A673 (cell line): ENCODE results near the gene SERPINB11. TPM values are rescaled to one million over a fixed set of nuclear protein-coding genes. Genes with fewer than 3 reads are reported as not detected.

Source experiments
- BruUV-seq: library from RNA; stranded (reverse); fragments of 400-500 nt; replicated peaks from 2 replicates; lab custom pipeline; 2021; lab: Mats Ljungman, UMichigan
- CTCF ChIA-PET: fragments of 300-600 bp; sonication (Branson Sonifier 250); formaldehyde crosslinking; loops from one replicate; lab custom pipeline; 2022; ENCODE audit warnings: antibody characterized with exemption; lab: Charles Lee
- POLR2A ChIA-PET: fragments of 300-600 bp; sonication (Branson Sonifier 250); formaldehyde crosslinking; loops from one replicate; lab custom pipeline; 2022; ENCODE audit warnings: antibody characterized with exemption; ENCODE audit not compliant: low non-redundant PET; lab: Charles Lee
- DNase-seq: peaks from one replicate; pipeline ENCODE4 v3.0.0-alpha.2; 2015; ENCODE audit warnings: low spot score
- H3K27ac ChIP-seq: fragments of 200-600 bp; sonication (generic); 2 replicates; pipeline ENCODE4 v1.5.1; 2016; ENCODE audit warnings: mixed run types, low read depth, mild to moderate bottlenecking, mixed read lengths, antibody characterized with exemption, low read length; ENCODE audit not compliant: poor library complexity, severe bottlenecking
- H3K27me3 ChIP-seq: fragments of 200-600 bp; sonication (generic); replicated peaks from 2 replicates; pipeline ENCODE4 v1.6.1; 2017; ENCODE audit warnings: mixed run types, low read depth, mild to moderate bottlenecking, mixed read lengths, antibody characterized with exemption, low read length; ENCODE audit not compliant: insufficient read depth, poor library complexity
- H3K36me3 ChIP-seq: fragments of 200-600 bp; sonication (generic); 2 replicates; pipeline ENCODE4 v1.6.1; 2016; ENCODE audit warnings: mixed run types, mild to moderate bottlenecking, mixed read lengths, antibody characterized with exemption, low read length; ENCODE audit not compliant: insufficient read depth, poor library complexity, severe bottlenecking
- H3K4me1 ChIP-seq: fragments of 200-600 bp; sonication (generic); 2 replicates; pipeline ENCODE4 v1.6.1; 2017; ENCODE audit warnings: mixed run types, mild to moderate bottlenecking, mixed read lengths, antibody characterized with exemption, low read length; ENCODE audit not compliant: insufficient read depth, poor library complexity, severe bottlenecking
- H3K4me3 ChIP-seq: fragments of 200-600 bp; sonication (generic); 2 replicates; pipeline ENCODE4 v1.5.1; 2016; ENCODE audit warnings: low read depth, mixed run types, mild to moderate bottlenecking, mixed read lengths, low read length; ENCODE audit not compliant: poor library complexity, severe bottlenecking
- H3K9me3 ChIP-seq: fragments of 200-600 bp; sonication (generic); 2 replicates; pipeline ENCODE4 v1.6.1; 2016; ENCODE audit warnings: mixed run types, low read depth, mild to moderate bottlenecking, mixed read lengths, antibody characterized with exemption, low read length; ENCODE audit not compliant: poor library complexity, severe bottlenecking
- CTCF ChIP-seq: fragments of 300-800, 200-600 bp; sonication (generic); conservative IDR thresholded peaks from 2 replicates; pipeline ENCODE4 v1.5.1; 2017; ENCODE audit warnings: low read depth, mild to moderate bottlenecking, antibody characterized with exemption, low read length, moderate library complexity, mixed read lengths
- EZH2 ChIP-seq: fragments of 200-600 bp; sonication (generic); IDR thresholded peaks from 2 replicates; pipeline ENCODE4 v1.6.1; 2017; ENCODE audit warnings: borderline replicate concordance, low read depth, mild to moderate bottlenecking, mixed read lengths, antibody characterized with exemption, low read length; ENCODE audit not compliant: poor library complexity, severe bottlenecking
- intact Hi-C: fragments of 100-400 bp; cut with micrococcal nuclease; formaldehyde crosslinking; loops from one replicate; pipeline ENCODE4 v1.10.0; 2022; ENCODE audit not compliant: unreplicated experiment
- total RNA-seq: library from RNA; stranded (reverse); gene quantifications from 2 replicates; pipeline ENCODE4 v1.2.3, GENCODE V29; 2021

Gene SERPINB11
- total RNA-seq, 1 experiment from 2014 or later = not detected

GRCh38 chr18:63681449-63682340 is 21.1 kb upstream of the SERPINB11 start:
- no peaks in the 10 kb centered on the region for H3K36me3 ChIP-seq
- peaks cover 30% of the 10 kb centered on the region for H3K4me1 ChIP-seq
- CTCF ChIA-PET = no interaction called here
- H3K4me3 ChIP-seq = no peak overlapping the region
- H3K9me3 ChIP-seq = no peaks in the 10 kb centered on the region
- POLR2A ChIA-PET = no interaction called here
- no TSS peak for BruUV-seq
- no peak for DNase-seq
- TF ChIP-seq EZH2 (no peak), CTCF (no peak)
- H3K27me3 ChIP-seq = no peaks in the 10 kb centered on the region
- intact Hi-C loops = no loop called here
- no peak overlapping the region for H3K27ac ChIP-seq

- BruUV-seq = no TSS peak
- peak; percentile 71 for DNase-seq
- intact Hi-C loops = no loop called here
These were observed 19.6 kb upstream of the SERPINB11 start for GRCh38 chr18:63683152-63683551.

GRCh38 chr18:63683890-63684289 is 18.9 kb upstream of the SERPINB11 start:
- Histone ChIP-seq H3K9me3 (no peaks in the 10 kb centered on the region), H3K4me1 (peaks cover 11% of the 10 kb centered on the region), H3K36me3 (no peaks in the 10 kb centered on the region), H3K4me3 (no peak overlapping the region), H3K27ac (peak overlapping the region; percentile 76), H3K27me3 (no peaks in the 10 kb centered on the region)
- ChIA-PET POLR2A (no interaction called here), CTCF (no interaction called here)
- no TSS peak for BruUV-seq
- no peak for DNase-seq
- intact Hi-C loops = no loop called here
- TF ChIP-seq CTCF (no peak), EZH2 (no peak)

More at GRCh38 chr18:63683152-63683551, 19.6 kb upstream of the SERPINB11 start:
- POLR2A ChIA-PET = no interaction called here
- CTCF ChIA-PET = no interaction called here
- H3K4me1 ChIP-seq = peaks cover 17% of the 10 kb centered on the region
- peak overlapping the region; percentile 76 for H3K27ac ChIP-seq
- TF ChIP-seq EZH2 (no peak), CTCF (no peak)
- H3K27me3 ChIP-seq = no peaks in the 10 kb centered on the region
- no peaks in the 10 kb centered on the region for H3K36me3 ChIP-seq
- no peak overlapping the region for H3K4me3 ChIP-seq
- H3K9me3 ChIP-seq = no peaks in the 10 kb centered on the region
